22Rv1 (cell line): ENCODE measurements around the gene ASCL1.

Source experiments
- ZFX ChIP-seq: fragments of 450-650 bp; IDR thresholded peaks from 2 replicates; pipeline ENCODE4 v1.6.1; 2017; ENCODE audit warnings: antibody characterized with exemption, borderline replicate concordance
- TF ChIP-seq, protein P1 (sequence below): fragments of 450-650 bp; IDR thresholded peaks from 2 replicates; pipeline ENCODE4 v1.5.1; 2017; ENCODE audit warnings: mild to moderate bottlenecking

- TF ChIP-seq, protein P1, sequence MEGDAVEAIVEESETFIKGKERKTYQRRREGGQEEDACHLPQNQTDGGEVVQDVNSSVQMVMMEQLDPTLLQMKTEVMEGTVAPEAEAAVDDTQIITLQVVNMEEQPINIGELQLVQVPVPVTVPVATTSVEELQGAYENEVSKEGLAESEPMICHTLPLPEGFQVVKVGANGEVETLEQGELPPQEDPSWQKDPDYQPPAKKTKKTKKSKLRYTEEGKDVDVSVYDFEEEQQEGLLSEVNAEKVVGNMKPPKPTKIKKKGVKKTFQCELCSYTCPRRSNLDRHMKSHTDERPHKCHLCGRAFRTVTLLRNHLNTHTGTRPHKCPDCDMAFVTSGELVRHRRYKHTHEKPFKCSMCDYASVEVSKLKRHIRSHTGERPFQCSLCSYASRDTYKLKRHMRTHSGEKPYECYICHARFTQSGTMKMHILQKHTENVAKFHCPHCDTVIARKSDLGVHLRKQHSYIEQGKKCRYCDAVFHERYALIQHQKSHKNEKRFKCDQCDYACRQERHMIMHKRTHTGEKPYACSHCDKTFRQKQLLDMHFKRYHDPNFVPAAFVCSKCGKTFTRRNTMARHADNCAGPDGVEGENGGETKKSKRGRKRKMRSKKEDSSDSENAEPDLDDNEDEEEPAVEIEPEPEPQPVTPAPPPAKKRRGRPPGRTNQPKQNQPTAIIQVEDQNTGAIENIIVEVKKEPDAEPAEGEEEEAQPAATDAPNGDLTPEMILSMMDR, result no peak
- no peak for TF ChIP-seq ZFX
Measured at GRCh38 chr12:102962986-102963385, 5.5 kb downstream of the ASCL1 start.
